NCI-H526 (cell line): ENCODE data around the gene ADNP2.

Source experiments
- DNase-seq, 2 experiments: peaks; one replicate each; lab custom pipeline; 2025; lab: John Stamatoyannopoulos, UW

ADNP2 gene

GRCh38 chr18:80105369-80106167 lies 3.5 kb upstream of the ADNP2 start:
- no peak for DNase-seq

- no peak for DNase-seq
Observed at GRCh38 chr18:80106482-80107051, 2.5 kb upstream of the ADNP2 start.

GRCh38 chr18:80107426-80107825 lies 1.6 kb upstream of the ADNP2 start:
- no peak for DNase-seq

- no peak for DNase-seq
Observed at GRCh38 chr18:80108121-80108536, 933 bp upstream of the ADNP2 start.

- peak in 1 of 2 experiments; percentile 49 for DNase-seq
Observed at GRCh38 chr18:80109676-80110078, 615 bp downstream of the ADNP2 start.

GRCh38 chr18:80112624-80113248 lies 3.7 kb downstream of the ADNP2 start:
- DNase-seq, result no peak

GRCh38 chr18:80115035-80115434 lies 6.0 kb downstream of the ADNP2 start:
- no peak for DNase-seq

GRCh38 chr18:80119111-80119510 lies 10.0 kb downstream of the ADNP2 start:
- no peak for DNase-seq

- DNase-seq, result no peak
Observed at GRCh38 chr18:80120932-80121331, 11.9 kb downstream of the ADNP2 start.

- DNase-seq, result no peak
Observed at GRCh38 chr18:80124131-80124530, 15.1 kb downstream of the ADNP2 start.

- no peak for DNase-seq
Observed at GRCh38 chr18:80126797-80127196, 17.7 kb downstream of the ADNP2 start.

GRCh38 chr18:80127635-80128034 lies 18.6 kb downstream of the ADNP2 start:
- no peak for DNase-seq

GRCh38 chr18:80129672-80130367 lies 20.8 kb downstream of the ADNP2 start:
- DNase-seq, result no peak

GRCh38 chr18:80130555-80130954 lies 21.5 kb downstream of the ADNP2 start:
- DNase-seq, result no peak

GRCh38 chr18:80132180-80132812 lies 23.2 kb downstream of the ADNP2 start:
- DNase-seq, result no peak

- DNase-seq, result no peak
Observed at GRCh38 chr18:80133124-80133523, 24.1 kb downstream of the ADNP2 start.

GRCh38 chr18:80135136-80135535 lies 26.1 kb downstream of the ADNP2 start:
- DNase-seq, result no peak

GRCh38 chr18:80136679-80137078 lies 27.6 kb downstream of the ADNP2 start:
- no peak for DNase-seq

- no peak for DNase-seq
Observed at GRCh38 chr18:80137137-80137536, 28.1 kb downstream of the ADNP2 start.

GRCh38 chr18:80137976-80138375 lies 28.9 kb downstream of the ADNP2 start:
- DNase-seq, result no peak

GRCh38 chr18:80140455-80140985 lies 31.5 kb downstream of the ADNP2 start:
- DNase-seq, result no peak

GRCh38 chr18:80143881-80144280 lies 34.8 kb downstream of the ADNP2 start:
- DNase-seq, result no peak
